ENCODE results near the gene RNF215. TPM values are rescaled to one million over a fixed set of nuclear protein-coding genes. Genes with fewer than 3 reads are reported as not detected.
"Not testable (repeated sequence)": the region's sequence is repeated elsewhere in the genome, so short reads cannot be mapped to it uniquely, and the experiment has no call there.

Gene RNF215
- total RNA-seq, 1 donor from 2014 or later: 8.6 TPM

DNA sequence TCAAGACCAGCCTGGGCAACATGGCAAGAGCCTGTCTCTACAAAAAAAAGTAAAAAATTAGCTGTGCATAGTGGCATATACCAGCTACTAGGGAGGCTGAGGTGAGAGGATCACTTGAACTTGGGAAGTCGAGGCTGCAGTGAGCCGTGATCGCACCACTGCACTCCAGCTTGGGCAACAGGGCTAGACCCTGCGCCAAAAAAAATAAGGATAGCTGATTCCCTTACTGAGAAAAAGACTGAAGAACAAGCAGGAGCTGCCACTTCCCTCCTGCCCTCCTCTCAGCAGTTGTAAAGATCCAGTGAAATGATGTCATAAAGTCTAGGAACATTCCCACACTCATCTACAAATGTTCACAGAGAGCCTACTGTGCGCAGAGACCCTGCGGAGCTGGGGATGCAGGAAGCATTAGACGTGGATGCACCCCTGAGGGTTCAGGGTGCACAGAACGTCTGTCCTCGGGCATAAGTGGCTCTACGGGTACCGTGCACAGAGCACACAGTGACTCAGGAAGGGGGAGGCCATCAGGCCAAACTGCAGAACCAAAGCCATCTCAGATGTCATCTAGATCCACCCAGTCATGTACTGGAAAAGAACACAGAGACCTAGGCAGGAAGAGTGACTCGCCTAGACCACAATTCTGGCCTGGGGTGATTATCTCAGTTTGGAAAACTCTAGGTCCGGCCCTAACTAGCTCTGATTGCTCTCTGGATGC lies 21.3 kb upstream of the RNF215 start:
- Mint-ChIP-seq H3K9me3 (no peaks in the 10 kb centered on the region), H3K27me3 (no peaks in the 10 kb centered on the region), H3K4me3 (no peak overlapping the region), H3K36me3 (ENCODE audit: low read depth) (no peaks in the 10 kb centered on the region), H3K27ac (no peak overlapping the region), H3K4me1 (no peaks in the 10 kb centered on the region)
- intact Hi-C loops (cut with micrococcal nuclease): no loop called here
- ATAC-seq (ENCODE audit: low read depth): no peak
- CTCF ChIA-PET: no interaction called here
- DNase-seq: no peak
- POLR2A ChIA-PET: no interaction called here
- TF ChIP-seq CTCF (IDR thresholded peaks at IDR 0.05): no peak

DNA sequence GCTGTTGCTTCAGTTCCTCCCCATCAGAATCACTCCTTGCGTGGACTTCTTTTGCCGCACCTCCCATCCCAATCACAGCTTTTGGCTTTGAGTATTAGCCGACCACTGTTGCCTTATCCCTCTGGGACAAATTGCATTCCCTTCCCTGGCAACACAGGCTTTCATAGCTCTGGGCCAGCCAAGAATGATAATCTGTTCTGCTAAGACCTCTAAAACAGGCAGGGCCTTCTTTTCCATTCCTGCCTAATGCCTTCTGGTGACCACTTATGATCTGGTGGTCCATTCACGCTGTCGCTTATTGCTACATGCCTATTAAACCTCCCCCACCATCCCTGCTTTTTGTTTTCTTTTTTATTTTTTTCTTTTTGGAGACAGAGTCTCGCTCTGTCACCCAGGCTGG lies 19.2 kb upstream of the RNF215 start:
- H3K4me3 Mint-ChIP-seq: no peak overlapping the region
- H3K27ac Mint-ChIP-seq: no peak overlapping the region
- no peaks in the 10 kb centered on the region for H3K27me3 Mint-ChIP-seq
- no peaks in the 10 kb centered on the region for H3K4me1 Mint-ChIP-seq
- ChIA-PET POLR2A (no interaction called here), CTCF (no interaction called here)
- H3K36me3 Mint-ChIP-seq (ENCODE audit: low read depth): no peaks in the 10 kb centered on the region
- ATAC-seq (ENCODE audit: low read depth): no peak
- intact Hi-C loops (cut with micrococcal nuclease): no loop called here
- no peak for TF ChIP-seq CTCF (IDR thresholded peaks at IDR 0.05)
- no peaks in the 10 kb centered on the region for H3K9me3 Mint-ChIP-seq
- no peak for DNase-seq

- ATAC-seq (ENCODE audit: low read depth) (no peak), DNase-seq (no peak)
- intact Hi-C loops (cut with micrococcal nuclease): no loop called here
- no peaks in the 10 kb centered on the region for H3K36me3 Mint-ChIP-seq (ENCODE audit: low read depth)
- no peaks in the 10 kb centered on the region for H3K4me1 Mint-ChIP-seq
- no peak overlapping the region for H3K27ac Mint-ChIP-seq
- POLR2A ChIA-PET: no interaction called here
- CTCF ChIA-PET: no interaction called here
- no peak for TF ChIP-seq CTCF (IDR thresholded peaks at IDR 0.05)
- H3K27me3 Mint-ChIP-seq: no peaks in the 10 kb centered on the region
- no peaks in the 10 kb centered on the region for H3K9me3 Mint-ChIP-seq
- no peak overlapping the region for H3K4me3 Mint-ChIP-seq
Observed at GRCh38 chr22:30405731-30406130, 18.5 kb upstream of the RNF215 start.

DNA sequence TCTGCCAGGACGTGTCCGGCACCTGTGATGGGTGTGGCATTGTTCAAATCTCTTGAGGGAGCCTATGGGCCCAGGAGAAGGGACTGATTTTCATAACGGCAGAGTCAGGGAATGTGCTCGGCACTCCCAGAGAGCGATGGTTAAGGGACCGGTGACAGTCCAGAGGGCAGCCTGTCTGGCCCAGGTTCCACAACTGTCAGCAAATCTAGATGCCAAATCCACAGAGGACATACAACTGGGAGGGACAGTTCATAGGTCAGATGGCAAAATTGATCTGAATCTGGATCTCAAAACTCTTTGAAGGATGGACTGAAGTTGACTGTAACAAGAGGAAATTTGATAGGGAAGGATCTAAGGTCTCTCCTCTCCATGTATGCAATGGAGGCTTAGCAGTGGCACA lies 17.1 kb upstream of the RNF215 start:
- Mint-ChIP-seq H3K4me3 (no peak overlapping the region), H3K36me3 (ENCODE audit: low read depth) (no peaks in the 10 kb centered on the region), H3K27ac (no peak overlapping the region), H3K4me1 (no peaks in the 10 kb centered on the region), H3K9me3 (no peaks in the 10 kb centered on the region), H3K27me3 (no peaks in the 10 kb centered on the region)
- POLR2A ChIA-PET: no interaction called here
- CTCF ChIA-PET: no interaction called here
- no peak for TF ChIP-seq CTCF (IDR thresholded peaks at IDR 0.05)
- DNase-seq (no peak), ATAC-seq (ENCODE audit: low read depth) (no peak)
- intact Hi-C loops (cut with micrococcal nuclease): no loop called here

DNA sequence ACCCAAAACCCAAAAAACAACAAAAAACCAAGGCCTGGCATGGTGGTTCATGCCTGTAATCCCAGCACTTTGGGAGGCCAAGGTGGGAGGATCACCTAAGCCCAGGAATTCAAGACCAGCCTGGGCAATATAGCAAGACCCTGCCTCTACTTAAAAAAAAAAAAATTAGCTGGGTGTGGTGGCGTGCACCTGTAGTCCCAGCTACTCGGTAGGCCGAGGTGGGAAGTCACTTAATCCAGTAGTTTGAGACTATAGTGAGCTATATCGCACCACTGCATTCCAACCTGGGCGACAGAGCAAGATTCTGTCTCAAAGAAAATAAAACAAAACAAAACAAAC lies 15.5 kb upstream of the RNF215 start:
- H3K9me3 Mint-ChIP-seq; H3K36me3 Mint-ChIP-seq (ENCODE audit: low read depth); DNase-seq; H3K4me3 Mint-ChIP-seq; H3K4me1 Mint-ChIP-seq; intact Hi-C loops (cut with micrococcal nuclease); H3K27ac Mint-ChIP-seq; ATAC-seq (ENCODE audit: low read depth): not testable (repeated sequence)
- ChIA-PET CTCF (interaction anchor here (0.7 kb wide), 1 partner anchor 97 kb away, joined by 3 read pairs; no protein-coding TSS in a partner anchor), POLR2A (interaction anchor here (0.7 kb wide), 1 partner anchor 233 kb away, joined by 3 read pairs; the partner anchor contains the start of gene SLC35E4)
- H3K27me3 Mint-ChIP-seq: peaks cover 13% of the 10 kb centered on the region
